GM23338 (cell line): ENCODE results near the gene EEF2KMT. TPM values are rescaled to one million over a fixed set of nuclear protein-coding genes. Genes with fewer than 3 reads are reported as not detected.

Experiments used
- ATAC-seq: fragments of 200-7000 bp; cut with Tn5 transposase; 3 replicates; pipeline ENCODE4 v1.9.1; 2020
- DNase-seq: peaks from one replicate; pipeline ENCODE4 v3.0.0-alpha.2; 2015; ENCODE audit warnings: low spot score
- H2AFZ ChIP-seq: fragments of 200-600 bp; sonication (generic); 2 replicates; pipeline ENCODE4 v1.8.0; 2016; ENCODE audit warnings: antibody characterized with exemption, mild to moderate bottlenecking, moderate library complexity
- H3F3A ChIP-seq: fragments of 200-600 bp; sonication (generic); replicated peaks from 2 replicates; pipeline ENCODE4 v1.8.0; 2017; ENCODE audit warnings: antibody characterized with exemption, mixed run types, low read depth
- H3K27ac ChIP-seq: fragments of 200-600 bp; sonication (generic); 2 replicates; pipeline ENCODE4 v1.6.1; 2016; ENCODE audit warnings: low read depth
- H3K27me3 ChIP-seq: fragments of 200-600 bp; sonication (generic); 2 replicates; pipeline ENCODE4 v1.8.0; 2016; ENCODE audit warnings: mild to moderate bottlenecking, mixed run types, moderate library complexity; ENCODE audit not compliant: insufficient read depth
- H3K36me3 ChIP-seq: fragments of 200-600 bp; sonication (generic); 2 replicates; pipeline ENCODE4 v1.8.0; 2016; ENCODE audit warnings: mild to moderate bottlenecking; ENCODE audit not compliant: insufficient read depth
- H3K4me1 ChIP-seq: fragments of 200-600 bp; sonication (generic); 2 replicates; pipeline ENCODE4 v1.8.0; 2016; ENCODE audit warnings: mild to moderate bottlenecking, moderate library complexity; ENCODE audit not compliant: insufficient read depth
- H3K4me2 ChIP-seq: fragments of 200-600 bp; sonication (generic); 2 replicates; pipeline ENCODE4 v1.7.1; 2017; ENCODE audit warnings: mixed run types
- H3K4me3 ChIP-seq: fragments of 200-600 bp; sonication (generic); 2 replicates; pipeline ENCODE4 v1.6.1; 2016; ENCODE audit warnings: mixed run types
- H3K79me2 ChIP-seq: fragments of 200-600 bp; sonication (generic); replicated peaks from 2 replicates; pipeline ENCODE4 v1.8.0; 2017; ENCODE audit warnings: mild to moderate bottlenecking; ENCODE audit not compliant: insufficient read depth
- H3K9me2 ChIP-seq: fragments of 200-600 bp; sonication (generic); 2 replicates; pipeline ENCODE4 v1.8.0; 2017; ENCODE audit not compliant: insufficient read depth
- H4K20me1 ChIP-seq: fragments of 200-600 bp; sonication (generic); replicated peaks from 2 replicates; pipeline ENCODE4 v1.8.0; 2017; ENCODE audit warnings: mild to moderate bottlenecking; ENCODE audit not compliant: insufficient read depth
- H3K27ac Mint-ChIP-seq: 2 replicates; pipeline ENCODE4 v1.8.0; 2020; ENCODE audit warnings: inconsistent platforms, mild to moderate bottlenecking, moderate library complexity, mixed read lengths
- H3K27me3 Mint-ChIP-seq: 3 replicates; pipeline ENCODE4 v1.8.0; 2022; ENCODE audit warnings: low read depth, mild to moderate bottlenecking, moderate library complexity, mixed read lengths, inconsistent platforms; ENCODE audit not compliant: insufficient read depth, poor library complexity
- H3K36me3 Mint-ChIP-seq: 3 replicates; pipeline ENCODE4 v1.8.0; 2021; ENCODE audit warnings: low read depth, mild to moderate bottlenecking, inconsistent platforms, moderate library complexity, mixed read lengths
- H3K4me1 Mint-ChIP-seq: 3 replicates; pipeline ENCODE4 v1.8.0; 2020; ENCODE audit warnings: mild to moderate bottlenecking, inconsistent platforms, mixed read lengths
- H3K4me3 Mint-ChIP-seq: 3 replicates; pipeline ENCODE4 v1.8.0; 2021; ENCODE audit warnings: moderate library complexity, mild to moderate bottlenecking, inconsistent platforms, mixed read lengths
- H3K9me3 Mint-ChIP-seq: 3 replicates; pipeline ENCODE4 v1.8.0; 2020; ENCODE audit warnings: moderate library complexity, mild to moderate bottlenecking, inconsistent platforms, mixed read lengths
- CREB1 ChIP-seq: fragments of 250-450 bp; sonication (Bioruptor Pico); IDR thresholded peaks from 2 replicates; pipeline ENCODE4 v1.5.0; 2020; ENCODE audit warnings: low read depth, mild to moderate bottlenecking, moderate library complexity
- CTCF ChIP-seq, 2 experiments: fragments of 200-600 bp in 1 of 2; sonication (generic) in 1 of 2; conservative IDR thresholded peaks; 2 replicates each; pipeline versions ENCODE4 v1.5.1 to v1.6.1; 2016 to 2017; ENCODE audit warnings: antibody characterized with exemption in 2 of 2, low read depth in 2 of 2, mild to moderate bottlenecking in 2 of 2, moderate library complexity in 1 of 2
- ETS1 ChIP-seq: IDR thresholded peaks from 2 replicates; pipeline ENCODE4 v1.6.1; 2016; ENCODE audit warnings: antibody characterized with exemption
- EZH2 ChIP-seq: fragments of 200-600 bp; sonication (generic); IDR thresholded peaks from one replicate; pipeline ENCODE4 v1.8.0; 2017; ENCODE audit warnings: antibody characterized with exemption, mild to moderate bottlenecking, low read depth; ENCODE audit not compliant: unreplicated experiment
- EZH2phosphoT487 ChIP-seq: fragments of 200-600 bp; sonication (generic); IDR thresholded peaks from one replicate; pipeline ENCODE4 v1.8.1; 2018; ENCODE audit warnings: antibody characterized with exemption; ENCODE audit not compliant: unreplicated experiment
- JUNB ChIP-seq: IDR thresholded peaks from one replicate; pipeline ENCODE4 v1.6.1; 2016; ENCODE audit warnings: antibody characterized with exemption; ENCODE audit not compliant: unreplicated experiment
- NANOG ChIP-seq: IDR thresholded peaks from 2 replicates; pipeline ENCODE4 v1.6.1; 2016; ENCODE audit warnings: antibody characterized with exemption, borderline replicate concordance
- POLR2AphosphoS5 ChIP-seq: IDR thresholded peaks from 2 replicates; pipeline ENCODE4 v1.6.1; 2016; ENCODE audit warnings: antibody characterized with exemption, low read depth
- REST ChIP-seq: IDR thresholded peaks from one replicate; pipeline ENCODE4 v1.6.1; 2018; ENCODE audit warnings: antibody characterized with exemption; ENCODE audit not compliant: unreplicated experiment
- STAT1 ChIP-seq: IDR thresholded peaks from one replicate; pipeline ENCODE4 v1.6.1; 2016; ENCODE audit warnings: antibody characterized with exemption; ENCODE audit not compliant: unreplicated experiment
- ZNF114 ChIP-seq: fragments of 250-450 bp; sonication (Bioruptor Pico); IDR thresholded peaks from 2 replicates; pipeline ENCODE4 v1.5.0; 2020; ENCODE audit warnings: mild to moderate bottlenecking, moderate library complexity
- ZNF331 ChIP-seq: fragments of 250-450 bp; sonication (Bioruptor Pico); IDR thresholded peaks from 2 replicates; pipeline ENCODE4 v1.5.0; 2020; ENCODE audit warnings: low read depth, mild to moderate bottlenecking, moderate library complexity
- ZNF462 ChIP-seq: fragments of 250-450 bp; sonication (Bioruptor Pico); IDR thresholded peaks from 2 replicates; pipeline ENCODE4 v1.5.0; 2020; ENCODE audit warnings: mild to moderate bottlenecking, moderate library complexity
- polyA plus RNA-seq: library from polyadenylated mRNA; unstranded; fragments of >200 nt; fragmentation: Nextera tagmentation; extraction: Ambion mirVana; gene quantifications from 2 replicates; pipeline ENCODE4 v1.2.1, GENCODE V29; 2016
- total RNA-seq: library from RNA; depleted of rRNA; stranded (reverse); fragments of >200 nt; shearing (Covaris generic); gene quantifications from 2 replicates; pipeline ENCODE4 v1.2.3, GENCODE V29; 2014

The EEF2KMT gene
- total and polyA plus RNA-seq, 2 experiments from 2014 or later: 24.0 to 37.1 TPM

GRCh38 chr16:5077304-5077703, 20.3 kb downstream of the EEF2KMT start:
- Histone ChIP-seq H3K79me2 (peaks cover 33% of the 10 kb centered on the region), H2AFZ (no peak overlapping the region), H3K36me3 (no peaks in the 10 kb centered on the region; the same call in 1 of the 2 replicates), H3K4me2 (no peak overlapping the region), H3K27me3 (no peaks in the 10 kb centered on the region), H3K4me1 (peaks cover 6% of the 10 kb centered on the region), H3K27ac (no peak overlapping the region), H4K20me1 (no peaks in the 10 kb centered on the region; the same call in 1 of the 2 replicates), H3K4me3 (no peak overlapping the region), H3K9me2 (no peaks in the 10 kb centered on the region), H3F3A (no peaks in the 10 kb centered on the region)
- TF ChIP-seq CREB1 (CRISPR knock-in tag): no peak
- TF ChIP-seq JUNB: no peak
- TF ChIP-seq ZNF114 (CRISPR knock-in tag): no peak
- TF ChIP-seq STAT1: no peak
- TF ChIP-seq ETS1: no peak
- no peak for TF ChIP-seq POLR2AphosphoS5
- no peak for TF ChIP-seq ZNF331 (CRISPR knock-in tag)
- TF ChIP-seq REST: no peak
- TF ChIP-seq EZH2: no peak
- no peak for TF ChIP-seq ZNF462 (CRISPR knock-in tag)
- no peak for TF ChIP-seq CTCF (conservative IDR thresholded peaks at IDR 0.05; ENCODE audit: low read depth in 2 of 2)
- TF ChIP-seq EZH2phosphoT487: no peak
- no peak for TF ChIP-seq NANOG
- Mint-ChIP-seq H3K4me1 (peaks cover 11% of the 10 kb centered on the region; the same call in 1 of the 3 replicates), H3K27me3 (peaks cover 14% of the 10 kb centered on the region), H3K4me3 (no peak overlapping the region), H3K9me3 (no peaks in the 10 kb centered on the region), H3K27ac (no peak overlapping the region), H3K36me3 (peaks cover 53% of the 10 kb centered on the region)
- ATAC-seq (no peak), DNase-seq (no peak)
